Transverse colon (tissue), 3 donors: Measurements from ENCODE around the gene E2F1.

Experiments
- CTCF ChIP-seq, 5 experiments: fragments of 200-600 bp in 3 of 5; fragments of 450-650 bp in 2 of 5; sonication (generic) in 3 of 5; IDR thresholded peaks; 1 replicate in 2 of 5; 2 replicates in 3 of 5; pipeline ENCODE4 v1.5.1; 2016 to 2017; ENCODE audit warnings: antibody characterized with exemption in 5 of 5, inconsistent platforms in 3 of 5, mild to moderate bottlenecking in 2 of 5, moderate library complexity in 1 of 5
- EP300 ChIP-seq: sonication (generic); formaldehyde crosslinking; IDR thresholded peaks from one replicate; pipeline ENCODE4 v1.6.1; 2017; ENCODE audit warnings: antibody characterized with exemption, low read depth
- POLR2A ChIP-seq: fragments of 450-650 bp; IDR thresholded peaks from one replicate; pipeline ENCODE4 v1.6.1; 2016; ENCODE audit warnings: antibody characterized with exemption, mild to moderate bottlenecking, moderate library complexity

- TF ChIP-seq CTCF (IDR thresholded peaks at IDR 0.05) (no peak), POLR2A (no peak), EP300 (no peak)
Observed at GRCh38 chr20:33629979-33630378, 56.2 kb downstream of the E2F1 start.
